HepG2 (cell line): ENCODE results near the gene SEC14L2. TPM values are rescaled to one million over a fixed set of nuclear protein-coding genes. Genes with fewer than 3 reads are reported as not detected.

Source experiments
- ATAC-seq: fragments of 200-7000 bp; cut with Tn5 transposase; 3 replicates; pipeline ENCODE4 v1.9.1; 2020; ENCODE audit warnings: mild to moderate bottlenecking, moderate library complexity
- BruUV-seq: library from RNA; stranded (reverse); fragments of 400-500 nt; replicated peaks from 2 replicates; lab custom pipeline; 2021; lab: Mats Ljungman, UMichigan
- CTCF ChIA-PET: fragments of 300-600 bp; formaldehyde crosslinking; extraction: SDS; loops from one replicate; lab custom pipeline; 2021; ENCODE audit warnings: low total read pairs, inconsistent platforms, low intra/inter-chr PET ratio; lab: Yijun Ruan, JAX
- POLR2A ChIA-PET: fragments of 350-600 bp; sonication (Branson Sonifier 250); formaldehyde crosslinking; loops from one replicate; lab custom pipeline; 2020; ENCODE audit warnings: antibody characterized with exemption, inconsistent platforms; lab: Yijun Ruan, JAX
- DNase-seq: peaks from one replicate; pipeline ENCODE4 v3.0.0-alpha.2; 2015; ENCODE audit warnings: low spot score
- FAIRE-seq: peaks from 3 replicates; lab custom pipeline; 2011; peaks lifted over from hg19 to GRCh38; lab: Jason Lieb, UNC
- H2AFZ ChIP-seq: one replicate; pipeline ENCODE4 v1.6.1; 2011; ENCODE audit warnings: low read length, inconsistent platforms
- H3K27ac ChIP-seq: fragments of 300-600 bp; 3 replicates; pipeline ENCODE4 v1.8.0; 2011; ENCODE audit warnings: mixed run types, mild to moderate bottlenecking, mixed read lengths, low read length, inconsistent platforms; ENCODE audit not compliant: insufficient read depth; ENCODE audit errors: extremely low read length
- H3K27me3 ChIP-seq, 2 experiments: fragments of 200-600 bp in 1 of 2; 2 replicates in 1 of 2; 3 replicates in 1 of 2; pipeline versions ENCODE4 v1.6.0 to v1.8.0; 2011; ENCODE audit warnings: low read length in 2 of 2, mild to moderate bottlenecking in 2 of 2, moderate library complexity in 2 of 2, inconsistent platforms in 1 of 2; ENCODE audit not compliant: insufficient read depth in 2 of 2, control insufficient read depth in 1 of 2
- H3K36me3 ChIP-seq, 2 experiments: fragments of 200-600 bp in 1 of 2; replicated peaks in 1 of 2; 2 replicates in 1 of 2; 3 replicates in 1 of 2; pipeline versions ENCODE4 v1.5.1 to v1.8.0; 2011; ENCODE audit warnings: low read length in 2 of 2, inconsistent platforms in 1 of 2; ENCODE audit not compliant: insufficient read depth in 2 of 2, control insufficient read depth in 1 of 2
- H3K4me1 ChIP-seq: 2 replicates; pipeline ENCODE4 v1.5.1; 2012; ENCODE audit warnings: low read length, inconsistent platforms; ENCODE audit not compliant: insufficient read depth
- H3K4me2 ChIP-seq: 2 replicates; pipeline ENCODE4 v1.6.0; 2011; ENCODE audit warnings: low read depth, low read length, inconsistent platforms
- H3K4me3 ChIP-seq, 3 experiments: fragments of 200-600 bp in 1 of 3; sonication (generic), shearing (Covaris generic) in 1 of 3; replicated peaks in 1 of 3; 2 replicates each; pipeline ENCODE4 v1.5.1; 2011 to 2016; ENCODE audit warnings: low read length in 3 of 3, inconsistent platforms in 2 of 3, low read depth in 2 of 3, mild to moderate bottlenecking in 2 of 3, control low read depth in 1 of 3, mixed read lengths in 1 of 3; ENCODE audit not compliant: insufficient read depth in 1 of 3
- H3K79me2 ChIP-seq: one replicate; pipeline ENCODE4 v1.6.1; 2011; ENCODE audit warnings: low read length, inconsistent platforms; ENCODE audit not compliant: insufficient read depth
- H3K9ac ChIP-seq: 2 replicates; pipeline ENCODE4 v1.6.0; 2011; ENCODE audit warnings: mild to moderate bottlenecking, low read depth, low read length, inconsistent platforms; ENCODE audit not compliant: insufficient read depth
- H3K9me3 ChIP-seq: 2 replicates; pipeline ENCODE4 v1.5.1; 2012; ENCODE audit warnings: mild to moderate bottlenecking, low read length
- H4K20me1 ChIP-seq: 2 replicates; pipeline ENCODE4 v1.6.0; 2011; ENCODE audit warnings: inconsistent platforms, mild to moderate bottlenecking, low read length, moderate library complexity; ENCODE audit not compliant: insufficient read depth
- AHR ChIP-seq: IDR thresholded peaks from 2 replicates; pipeline ENCODE4 v1.6.1; 2018; ENCODE audit warnings: missing genetic modification reagents, missing compliant biosample characterization
- GATA4 ChIP-seq: sonication (generic); IDR thresholded peaks from 2 replicates; pipeline ENCODE4 v1.6.1; 2016; ENCODE audit warnings: antibody characterized with exemption, low read depth, borderline replicate concordance
- IKZF4 ChIP-seq: sonication (generic); formaldehyde crosslinking; IDR thresholded peaks from 2 replicates; pipeline ENCODE4 v1.5.1; 2020; ENCODE audit warnings: borderline replicate concordance, mild to moderate bottlenecking, low read depth, missing genetic modification reagents; ENCODE audit errors: not compliant biosample characterization
- JUND ChIP-seq: sonication (generic); formaldehyde crosslinking; IDR thresholded peaks from 2 replicates; pipeline ENCODE4 v1.8.0; 2022; ENCODE audit warnings: mild to moderate bottlenecking, missing genetic modification reagents
- KLF15 ChIP-seq: sonication (generic); formaldehyde crosslinking; IDR thresholded peaks from 2 replicates; pipeline ENCODE4 v1.8.1; 2023; ENCODE audit warnings: borderline replicate concordance, mild to moderate bottlenecking, inconsistent platforms, missing genetic modification reagents, mixed read lengths
- MBNL3 ChIP-seq: fragments of 250-450 bp; sonication (Bioruptor Pico); conservative IDR thresholded peaks from 2 replicates; pipeline ENCODE4 v1.8.0; 2022; ENCODE audit warnings: mild to moderate bottlenecking, inconsistent platforms
- MIXL1 ChIP-seq: IDR thresholded peaks from 2 replicates; pipeline ENCODE4 v1.6.1; 2016
- SNRNP70 ChIP-seq: fragments of 200-400 bp; formaldehyde crosslinking; IDR thresholded peaks from 2 replicates; pipeline ENCODE4 v1.6.1; 2017; ENCODE audit warnings: mild to moderate bottlenecking, low read depth, low read length, moderate library complexity
- ZNF101 ChIP-seq: sonication (generic); formaldehyde crosslinking; IDR thresholded peaks from 2 replicates; pipeline ENCODE4 v1.4.0; 2020; ENCODE audit warnings: mild to moderate bottlenecking, low read depth, missing genetic modification reagents, borderline replicate concordance
- ZNF205 ChIP-seq: IDR thresholded peaks from 2 replicates; pipeline ENCODE4 v1.6.1; 2018; ENCODE audit warnings: missing biosample characterization, missing genetic modification reagents
- ZNF234 ChIP-seq: sonication (generic); formaldehyde crosslinking; conservative IDR thresholded peaks from 2 replicates; pipeline ENCODE4 v1.5.1; 2020; ENCODE audit warnings: mild to moderate bottlenecking, missing genetic modification reagents
- ZNF382 ChIP-seq: sonication (generic); formaldehyde crosslinking; IDR thresholded peaks from 2 replicates; pipeline ENCODE4 v1.5.0; 2020; ENCODE audit warnings: missing genetic modification reagents, mild to moderate bottlenecking, borderline replicate concordance
- WGBS: methylation state at CpG from one replicate; pipeline ENCODE4 v1.1.6; 2017; ENCODE audit warnings: low lambda C conversion rate; 5-methylcytosine and 5-hydroxymethylcytosine counted together
- in situ Hi-C: cut with HindIII; loops from 2 replicates; pipeline ENCODE4 v1.10.0; 2017; ENCODE audit warnings: low pct_unique_long_range_greater_than_20kb; ENCODE audit not compliant: extremely low pct_ligation_motif_present
- intact Hi-C: fragments of 100-400 bp; cut with micrococcal nuclease; formaldehyde crosslinking; loops from one replicate; pipeline ENCODE4 v1.10.0; 2022; ENCODE audit not compliant: unreplicated experiment
- polyA plus RNA-seq, 8 experiments: library from polyadenylated mRNA; depleted of rRNA in 3 of 8; stranded (reverse) in 7 of 8; unstranded in 1 of 8; fragments of >200 nt; fragmentation: Illumina TruSeq in 4 of 8; extraction: Trizol in 4 of 8; gene quantifications; 2 replicates each; pipeline versions ENCODE4 v1.2.1 to v1.2.3, GENCODE V29; 2011 to 2016; ENCODE audit warnings: low read depth in 4 of 8, missing spikeins in 1 of 8, mixed read lengths in 1 of 8; ENCODE audit not compliant: insufficient read depth in 1 of 8
- total RNA-seq, 5 experiments: library from RNA; depleted of rRNA; stranded (reverse); fragments of >200 nt; fragmentation: Illumina TruSeq; extraction: Trizol; gene quantifications; 2 replicates each; pipeline ENCODE4 v1.2.3, GENCODE V29; 2016; ENCODE audit warnings: low read depth in 1 of 5
- TF ChIP-seq, protein P1 (sequence below): IDR thresholded peaks from 2 replicates; pipeline ENCODE4 v1.6.1; 2016; ENCODE audit warnings: missing compliant biosample characterization, missing genetic modification reagents, borderline replicate concordance
- TF ChIP-seq, protein P2 (sequence below): sonication (generic); formaldehyde crosslinking; IDR thresholded peaks from 2 replicates; pipeline ENCODE4 v1.4.0; 2020; ENCODE audit warnings: missing genetic modification reagents, borderline replicate concordance
- TF ChIP-seq, protein P3 (sequence below): sonication (generic); formaldehyde crosslinking; IDR thresholded peaks from 2 replicates; pipeline ENCODE4 v1.8.0; 2022; ENCODE audit warnings: mild to moderate bottlenecking, missing genetic modification reagents
- TF ChIP-seq, protein P4 (sequence below): sonication (generic); formaldehyde crosslinking; IDR thresholded peaks from 2 replicates; pipeline ENCODE4 v1.4.0; 2020; ENCODE audit warnings: missing genetic modification reagents

SEC14L2 gene
- total and polyA plus RNA-seq, 2 of the 13 experiments (the other 11 are each of a cell fraction or from before 2014, with no cell fraction given), result 4.1 to 5.1 TPM

DNA sequence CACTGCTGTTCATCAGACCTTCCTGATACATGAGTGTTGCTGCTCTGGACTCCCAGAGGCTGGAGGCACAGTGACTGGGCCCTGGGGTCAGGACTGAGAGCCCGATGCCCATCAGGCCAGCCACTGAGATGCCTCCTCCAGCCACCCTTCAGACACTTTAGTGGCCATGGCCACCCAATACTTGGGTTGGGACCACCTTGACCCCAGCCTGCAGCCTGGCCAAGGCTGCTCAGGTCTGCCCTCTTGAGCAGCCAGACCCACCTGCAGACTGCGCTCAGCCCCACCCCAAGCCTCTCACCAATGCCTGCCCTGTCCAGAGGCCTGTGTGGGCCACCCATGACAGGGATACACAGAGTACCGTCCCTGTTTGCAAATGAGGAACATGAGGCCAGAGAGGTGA lies 13.8 kb upstream of the SEC14L2 start:
- no TSS peak for BruUV-seq
- Histone ChIP-seq H3K4me3 (no peak overlapping the region), H3K9me3 (no peaks in the 10 kb centered on the region), H2AFZ (no peak overlapping the region), H3K79me2 (no peaks in the 10 kb centered on the region), H3K27me3 (no peaks in the 10 kb centered on the region), H3K4me2 (no peak overlapping the region), H3K4me1 (peaks cover 9% of the 10 kb centered on the region), H3K27ac (no peak overlapping the region), H4K20me1 (no peaks in the 10 kb centered on the region), H3K36me3 (no peaks in the 10 kb centered on the region; a peak in 1 of 5 replicates), H3K9ac (no peak overlapping the region)
- POLR2A ChIA-PET, result no interaction called here
- ATAC-seq (no peak), FAIRE-seq (no peak), DNase-seq (no peak)
- in situ Hi-C loops, result loop anchor here (25.0 kb wide), 1 partner anchor 271 kb away; no protein-coding TSS in a partner anchor
- intact Hi-C loops, result no loop called here
- CTCF ChIA-PET, result no interaction called here
- WGBS, result no CpG with 5 or more reads among the region's 3 CpGs
- TF ChIP-seq ZNF101 (CRISPR knock-in tag) (no peak), JUND (CRISPR knock-in tag) (no peak), ZNF234 (CRISPR knock-in tag) (no peak), SNRNP70 (no peak), KLF15 (CRISPR knock-in tag) (no peak), IKZF4 (no peak), GATA4 (no peak), ZNF382 (CRISPR knock-in tag) (no peak), AHR (no peak), MBNL3 (CRISPR knock-in tag) (no peak), MIXL1 (no peak), ZNF205 (CRISPR knock-in tag) (no peak)
- TF ChIP-seq, protein P1, sequence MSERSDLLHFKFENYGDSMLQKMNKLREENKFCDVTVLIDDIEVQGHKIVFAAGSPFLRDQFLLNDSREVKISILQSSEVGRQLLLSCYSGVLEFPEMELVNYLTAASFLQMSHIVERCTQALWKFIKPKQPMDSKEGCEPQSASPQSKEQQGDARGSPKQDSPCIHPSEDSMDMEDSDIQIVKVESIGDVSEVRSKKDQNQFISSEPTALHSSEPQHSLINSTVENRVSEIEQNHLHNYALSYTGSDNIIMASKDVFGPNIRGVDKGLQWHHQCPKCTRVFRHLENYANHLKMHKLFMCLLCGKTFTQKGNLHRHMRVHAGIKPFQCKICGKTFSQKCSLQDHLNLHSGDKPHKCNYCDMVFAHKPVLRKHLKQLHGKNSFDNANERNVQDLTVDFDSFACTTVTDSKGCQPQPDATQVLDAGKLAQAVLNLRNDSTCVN (CRISPR knock-in tag), result no peak
- TF ChIP-seq, protein P2, sequence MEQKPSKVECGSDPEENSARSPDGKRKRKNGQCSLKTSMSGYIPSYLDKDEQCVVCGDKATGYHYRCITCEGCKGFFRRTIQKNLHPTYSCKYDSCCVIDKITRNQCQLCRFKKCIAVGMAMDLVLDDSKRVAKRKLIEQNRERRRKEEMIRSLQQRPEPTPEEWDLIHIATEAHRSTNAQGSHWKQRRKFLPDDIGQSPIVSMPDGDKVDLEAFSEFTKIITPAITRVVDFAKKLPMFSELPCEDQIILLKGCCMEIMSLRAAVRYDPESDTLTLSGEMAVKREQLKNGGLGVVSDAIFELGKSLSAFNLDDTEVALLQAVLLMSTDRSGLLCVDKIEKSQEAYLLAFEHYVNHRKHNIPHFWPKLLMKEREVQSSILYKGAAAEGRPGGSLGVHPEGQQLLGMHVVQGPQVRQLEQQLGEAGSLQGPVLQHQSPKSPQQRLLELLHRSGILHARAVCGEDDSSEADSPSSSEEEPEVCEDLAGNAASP (CRISPR knock-in tag), result no peak
- TF ChIP-seq, protein P3, sequence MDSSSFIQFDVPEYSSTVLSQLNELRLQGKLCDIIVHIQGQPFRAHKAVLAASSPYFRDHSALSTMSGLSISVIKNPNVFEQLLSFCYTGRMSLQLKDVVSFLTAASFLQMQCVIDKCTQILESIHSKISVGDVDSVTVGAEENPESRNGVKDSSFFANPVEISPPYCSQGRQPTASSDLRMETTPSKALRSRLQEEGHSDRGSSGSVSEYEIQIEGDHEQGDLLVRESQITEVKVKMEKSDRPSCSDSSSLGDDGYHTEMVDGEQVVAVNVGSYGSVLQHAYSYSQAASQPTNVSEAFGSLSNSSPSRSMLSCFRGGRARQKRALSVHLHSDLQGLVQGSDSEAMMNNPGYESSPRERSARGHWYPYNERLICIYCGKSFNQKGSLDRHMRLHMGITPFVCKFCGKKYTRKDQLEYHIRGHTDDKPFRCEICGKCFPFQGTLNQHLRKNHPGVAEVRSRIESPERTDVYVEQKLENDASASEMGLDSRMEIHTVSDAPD (CRISPR knock-in tag), result no peak
- TF ChIP-seq, protein P4, sequence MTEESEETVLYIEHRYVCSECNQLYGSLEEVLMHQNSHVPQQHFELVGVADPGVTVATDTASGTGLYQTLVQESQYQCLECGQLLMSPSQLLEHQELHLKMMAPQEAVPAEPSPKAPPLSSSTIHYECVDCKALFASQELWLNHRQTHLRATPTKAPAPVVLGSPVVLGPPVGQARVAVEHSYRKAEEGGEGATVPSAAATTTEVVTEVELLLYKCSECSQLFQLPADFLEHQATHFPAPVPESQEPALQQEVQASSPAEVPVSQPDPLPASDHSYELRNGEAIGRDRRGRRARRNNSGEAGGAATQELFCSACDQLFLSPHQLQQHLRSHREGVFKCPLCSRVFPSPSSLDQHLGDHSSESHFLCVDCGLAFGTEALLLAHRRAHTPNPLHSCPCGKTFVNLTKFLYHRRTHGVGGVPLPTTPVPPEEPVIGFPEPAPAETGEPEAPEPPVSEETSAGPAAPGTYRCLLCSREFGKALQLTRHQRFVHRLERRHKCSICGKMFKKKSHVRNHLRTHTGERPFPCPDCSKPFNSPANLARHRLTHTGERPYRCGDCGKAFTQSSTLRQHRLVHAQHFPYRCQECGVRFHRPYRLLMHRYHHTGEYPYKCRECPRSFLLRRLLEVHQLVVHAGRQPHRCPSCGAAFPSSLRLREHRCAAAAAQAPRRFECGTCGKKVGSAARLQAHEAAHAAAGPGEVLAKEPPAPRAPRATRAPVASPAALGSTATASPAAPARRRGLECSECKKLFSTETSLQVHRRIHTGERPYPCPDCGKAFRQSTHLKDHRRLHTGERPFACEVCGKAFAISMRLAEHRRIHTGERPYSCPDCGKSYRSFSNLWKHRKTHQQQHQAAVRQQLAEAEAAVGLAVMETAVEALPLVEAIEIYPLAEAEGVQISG (CRISPR knock-in tag), result no peak
